ENCODE results near the gene HSPA4L.

- TF ChIP-seq E2F5 (CRISPR knock-in tag; IDR thresholded peaks at IDR 0.05), result no peak
- TF ChIP-seq CTCF (IDR thresholded peaks at IDR 0.05), result no peak
- TF ChIP-seq, protein P1, sequence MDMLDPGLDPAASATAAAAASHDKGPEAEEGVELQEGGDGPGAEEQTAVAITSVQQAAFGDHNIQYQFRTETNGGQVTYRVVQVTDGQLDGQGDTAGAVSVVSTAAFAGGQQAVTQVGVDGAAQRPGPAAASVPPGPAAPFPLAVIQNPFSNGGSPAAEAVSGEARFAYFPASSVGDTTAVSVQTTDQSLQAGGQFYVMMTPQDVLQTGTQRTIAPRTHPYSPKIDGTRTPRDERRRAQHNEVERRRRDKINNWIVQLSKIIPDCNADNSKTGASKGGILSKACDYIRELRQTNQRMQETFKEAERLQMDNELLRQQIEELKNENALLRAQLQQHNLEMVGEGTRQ (CRISPR knock-in tag; IDR thresholded peaks at IDR 0.05), result no peak
- TF ChIP-seq CREM (CRISPR knock-in tag; IDR thresholded peaks at IDR 0.05), result no peak
Observed at GRCh38 chr4:127759228-127759820, 22.8 kb upstream of the HSPA4L start.
